Keratinocyte (primary cell): ENCODE data around the gene GATA3.

Source experiments
- EZH2 ChIP-seq: IDR thresholded peaks from one replicate; pipeline ENCODE4 v1.6.1; 2012; ENCODE audit warnings: inconsistent platforms, mild to moderate bottlenecking, low read length, moderate library complexity
- TF ChIP-seq, protein P1 (sequence below), 3 experiments: IDR thresholded peaks in 1 of 3; conservative IDR thresholded peaks in 1 of 3; optimal IDR thresholded peaks in 1 of 3; 2 replicates in 2 of 3; 3 replicates in 1 of 3; pipeline versions ENCODE3 to v1.5.1; 2011; ENCODE audit warnings: low read length in 3 of 3, mild to moderate bottlenecking in 3 of 3, moderate library complexity in 2 of 3, control low read depth in 1 of 3, inconsistent platforms in 1 of 3; ENCODE audit not compliant: insufficient read depth in 2 of 3; ENCODE audit errors: extremely low read depth in 1 of 3

DNA sequence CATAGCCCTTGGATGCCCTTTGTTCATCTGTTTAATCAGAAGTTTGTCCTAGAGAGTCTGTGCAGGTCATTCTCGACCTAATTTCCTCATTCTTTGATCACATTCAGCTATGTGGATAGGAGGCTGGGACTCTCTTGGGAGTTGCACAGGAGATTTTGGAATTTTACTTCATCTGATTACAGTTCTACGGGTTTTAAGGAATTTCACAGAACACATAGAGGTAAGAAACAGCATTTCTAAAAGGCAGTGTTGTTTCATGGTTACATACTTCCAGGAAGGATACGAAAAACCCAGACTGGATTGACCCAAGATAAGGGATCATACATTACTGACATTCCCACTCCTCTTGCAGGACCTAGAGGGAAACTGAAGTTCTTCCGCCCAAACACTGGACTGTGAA, 45.9 kb downstream of the GATA3 start:
- TF ChIP-seq, protein P1, sequence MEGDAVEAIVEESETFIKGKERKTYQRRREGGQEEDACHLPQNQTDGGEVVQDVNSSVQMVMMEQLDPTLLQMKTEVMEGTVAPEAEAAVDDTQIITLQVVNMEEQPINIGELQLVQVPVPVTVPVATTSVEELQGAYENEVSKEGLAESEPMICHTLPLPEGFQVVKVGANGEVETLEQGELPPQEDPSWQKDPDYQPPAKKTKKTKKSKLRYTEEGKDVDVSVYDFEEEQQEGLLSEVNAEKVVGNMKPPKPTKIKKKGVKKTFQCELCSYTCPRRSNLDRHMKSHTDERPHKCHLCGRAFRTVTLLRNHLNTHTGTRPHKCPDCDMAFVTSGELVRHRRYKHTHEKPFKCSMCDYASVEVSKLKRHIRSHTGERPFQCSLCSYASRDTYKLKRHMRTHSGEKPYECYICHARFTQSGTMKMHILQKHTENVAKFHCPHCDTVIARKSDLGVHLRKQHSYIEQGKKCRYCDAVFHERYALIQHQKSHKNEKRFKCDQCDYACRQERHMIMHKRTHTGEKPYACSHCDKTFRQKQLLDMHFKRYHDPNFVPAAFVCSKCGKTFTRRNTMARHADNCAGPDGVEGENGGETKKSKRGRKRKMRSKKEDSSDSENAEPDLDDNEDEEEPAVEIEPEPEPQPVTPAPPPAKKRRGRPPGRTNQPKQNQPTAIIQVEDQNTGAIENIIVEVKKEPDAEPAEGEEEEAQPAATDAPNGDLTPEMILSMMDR (optimal IDR thresholded peaks at IDR 0.05 in 1 of 3, IDR thresholded peaks at IDR 0.05 in 1 of 3, conservative IDR thresholded peaks at IDR 0.05 in 1 of 3; ENCODE audit: extremely low read depth in 1 of 3, insufficient read depth in 2 of 3, low read length in 3 of 3) = no peak
- TF ChIP-seq EZH2 = no peak
